Measurements from ENCODE around the gene RTBDN.

The RTBDN gene

DNA sequence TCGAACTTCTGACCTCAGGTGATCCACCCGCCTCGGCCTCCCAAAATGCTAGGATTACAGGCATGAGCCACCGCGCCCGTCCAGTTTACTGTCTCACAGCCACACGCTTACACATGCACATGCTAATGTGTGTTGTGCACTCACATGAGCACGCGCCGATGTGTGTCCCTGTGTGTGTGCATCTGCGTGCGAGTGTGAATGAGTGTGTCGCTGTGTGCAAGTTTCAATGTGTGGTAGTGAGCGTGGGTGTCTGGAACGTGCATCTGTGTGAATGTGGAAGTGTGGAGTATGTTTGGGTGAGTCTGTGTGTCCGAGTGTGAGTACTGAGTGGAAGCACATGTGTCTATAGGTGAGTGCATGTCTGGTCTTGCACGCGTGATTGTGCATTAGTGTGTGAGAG lies 8.1 kb upstream of the RTBDN start:
- TF ChIP-seq FOXP2 (optimal IDR thresholded peaks at IDR 0.05; ENCODE audit: borderline replicate concordance, extremely low read depth, extremely low read length, insufficient read depth) (no peak), TAF1 (IDR thresholded peaks at IDR 0.05; ENCODE audit: borderline replicate concordance, insufficient read depth, low read length) (no peak), POLR2AphosphoS5 (IDR thresholded peaks at IDR 0.05; ENCODE audit: low read depth, low read length) (no peak), SIN3A (IDR thresholded peaks at IDR 0.05; ENCODE audit: borderline replicate concordance, insufficient read depth, low read length) (no peak)
- TF ChIP-seq, protein P1, sequence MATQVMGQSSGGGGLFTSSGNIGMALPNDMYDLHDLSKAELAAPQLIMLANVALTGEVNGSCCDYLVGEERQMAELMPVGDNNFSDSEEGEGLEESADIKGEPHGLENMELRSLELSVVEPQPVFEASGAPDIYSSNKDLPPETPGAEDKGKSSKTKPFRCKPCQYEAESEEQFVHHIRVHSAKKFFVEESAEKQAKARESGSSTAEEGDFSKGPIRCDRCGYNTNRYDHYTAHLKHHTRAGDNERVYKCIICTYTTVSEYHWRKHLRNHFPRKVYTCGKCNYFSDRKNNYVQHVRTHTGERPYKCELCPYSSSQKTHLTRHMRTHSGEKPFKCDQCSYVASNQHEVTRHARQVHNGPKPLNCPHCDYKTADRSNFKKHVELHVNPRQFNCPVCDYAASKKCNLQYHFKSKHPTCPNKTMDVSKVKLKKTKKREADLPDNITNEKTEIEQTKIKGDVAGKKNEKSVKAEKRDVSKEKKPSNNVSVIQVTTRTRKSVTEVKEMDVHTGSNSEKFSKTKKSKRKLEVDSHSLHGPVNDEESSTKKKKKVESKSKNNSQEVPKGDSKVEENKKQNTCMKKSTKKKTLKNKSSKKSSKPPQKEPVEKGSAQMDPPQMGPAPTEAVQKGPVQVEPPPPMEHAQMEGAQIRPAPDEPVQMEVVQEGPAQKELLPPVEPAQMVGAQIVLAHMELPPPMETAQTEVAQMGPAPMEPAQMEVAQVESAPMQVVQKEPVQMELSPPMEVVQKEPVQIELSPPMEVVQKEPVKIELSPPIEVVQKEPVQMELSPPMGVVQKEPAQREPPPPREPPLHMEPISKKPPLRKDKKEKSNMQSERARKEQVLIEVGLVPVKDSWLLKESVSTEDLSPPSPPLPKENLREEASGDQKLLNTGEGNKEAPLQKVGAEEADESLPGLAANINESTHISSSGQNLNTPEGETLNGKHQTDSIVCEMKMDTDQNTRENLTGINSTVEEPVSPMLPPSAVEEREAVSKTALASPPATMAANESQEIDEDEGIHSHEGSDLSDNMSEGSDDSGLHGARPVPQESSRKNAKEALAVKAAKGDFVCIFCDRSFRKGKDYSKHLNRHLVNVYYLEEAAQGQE (IDR thresholded peaks at IDR 0.05; ENCODE audit: insufficient read depth in 1 of 2, low read depth in 2 of 2, low read length in 2 of 2): no peak

- TF ChIP-seq FOXP2 (optimal IDR thresholded peaks at IDR 0.05; ENCODE audit: borderline replicate concordance, extremely low read depth, extremely low read length, insufficient read depth) (no peak), POLR2AphosphoS5 (IDR thresholded peaks at IDR 0.05; ENCODE audit: low read depth, low read length) (no peak), SIN3A (IDR thresholded peaks at IDR 0.05; ENCODE audit: borderline replicate concordance, insufficient read depth, low read length) (no peak), TAF1 (IDR thresholded peaks at IDR 0.05; ENCODE audit: borderline replicate concordance, insufficient read depth, low read length) (no peak)
- TF ChIP-seq, protein P1 (IDR thresholded peaks at IDR 0.05; ENCODE audit: insufficient read depth in 1 of 2, low read depth in 2 of 2, low read length in 2 of 2): no peak
These were observed 6.7 kb upstream of the RTBDN start for GRCh38 chr19:12841094-12841493.

DNA sequence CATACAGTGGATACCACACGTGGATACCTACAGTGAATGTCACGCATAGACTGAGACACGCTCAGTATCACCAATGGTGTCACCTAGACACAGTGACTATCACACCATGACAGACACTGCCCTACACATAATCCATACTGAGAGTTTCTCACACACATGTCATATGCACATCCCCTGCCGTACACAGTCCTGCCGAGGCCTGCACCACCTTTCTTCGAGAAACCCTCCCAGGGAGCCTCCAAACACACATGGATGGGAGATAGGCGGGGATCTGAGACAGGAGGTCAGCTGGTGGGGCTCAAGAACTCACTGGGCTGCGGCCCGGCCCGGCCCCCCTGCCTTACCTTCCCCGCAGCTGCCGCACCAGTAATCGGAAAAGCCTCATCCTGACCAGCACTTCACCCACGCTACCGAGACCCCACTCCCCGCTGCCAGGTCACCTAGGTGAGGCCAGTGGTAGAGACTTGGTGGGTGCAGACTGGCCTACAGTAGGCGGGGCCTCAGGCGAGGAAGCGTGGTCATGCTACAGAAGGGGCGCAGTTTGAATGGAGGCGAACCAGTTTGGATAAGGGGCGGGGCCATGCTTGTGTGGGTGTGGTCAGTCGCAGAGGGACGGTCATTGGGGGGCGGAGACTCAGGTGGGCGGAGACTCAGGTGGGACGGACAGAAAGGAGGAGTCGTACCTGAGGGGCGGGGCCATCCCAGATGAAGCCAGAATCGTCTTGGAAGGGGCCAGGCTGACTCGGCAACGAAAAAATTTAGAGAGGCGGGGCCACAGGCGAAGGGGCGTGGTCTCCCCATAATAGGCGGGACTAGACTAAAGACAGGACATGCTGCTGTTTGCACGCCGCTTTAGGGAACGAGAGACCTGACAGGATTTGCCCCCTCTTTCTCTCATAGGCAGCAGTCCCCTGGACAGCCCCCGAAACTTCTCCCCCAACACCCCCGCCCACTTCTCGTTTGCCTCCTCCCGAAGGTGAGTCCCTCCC lies 6.0 kb upstream of the RTBDN start:
- TF ChIP-seq, protein P1 (IDR thresholded peaks at IDR 0.05; ENCODE audit: insufficient read depth in 1 of 2, low read depth in 2 of 2, low read length in 2 of 2): no peak
- TF ChIP-seq POLR2AphosphoS5 (IDR thresholded peaks at IDR 0.05; ENCODE audit: low read depth, low read length): no peak
- TF ChIP-seq FOXP2 (optimal IDR thresholded peaks at IDR 0.05; ENCODE audit: borderline replicate concordance, extremely low read depth, extremely low read length, insufficient read depth): no peak
- no peak for TF ChIP-seq TAF1 (IDR thresholded peaks at IDR 0.05; ENCODE audit: borderline replicate concordance, insufficient read depth, low read length)
- no peak for TF ChIP-seq SIN3A (IDR thresholded peaks at IDR 0.05; ENCODE audit: borderline replicate concordance, insufficient read depth, low read length)

DNA sequence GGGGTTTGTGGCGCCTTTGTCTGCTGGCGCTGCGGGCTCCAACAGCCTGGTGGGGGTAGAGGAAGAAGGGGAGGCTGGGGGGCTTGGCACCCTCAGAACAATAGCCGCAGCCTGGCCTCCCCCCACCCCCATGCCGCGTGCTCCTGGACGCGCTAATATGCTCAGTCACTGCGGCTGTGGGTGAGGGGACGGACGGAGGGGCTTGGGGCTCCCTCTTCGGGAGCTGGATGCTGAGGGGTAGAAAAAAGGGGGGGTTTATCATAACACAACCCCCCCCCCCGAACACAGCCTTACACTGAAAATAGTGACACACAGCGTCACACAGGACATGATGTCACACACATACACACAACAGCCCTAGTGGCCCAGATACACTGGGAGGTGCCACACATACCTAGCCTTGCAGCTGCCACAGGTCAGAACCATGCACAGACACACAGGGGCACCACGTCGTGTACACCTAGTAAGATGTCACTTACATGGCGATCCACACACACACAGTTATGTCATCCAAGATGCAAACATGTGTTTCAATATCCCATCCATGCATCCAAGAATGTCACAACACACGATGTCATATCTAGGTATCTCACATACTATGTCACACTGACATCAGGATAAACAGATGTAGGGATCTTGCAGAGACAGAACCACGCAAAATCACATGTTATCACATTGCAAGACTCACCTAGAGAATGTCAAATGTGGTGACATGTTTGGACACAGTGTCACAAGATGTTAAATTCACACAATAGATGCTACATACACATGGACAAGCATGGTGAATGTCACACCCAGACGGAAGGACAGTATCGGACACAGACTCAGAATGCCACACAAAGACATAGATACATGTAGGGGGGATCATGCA lies 4.7 kb upstream of the RTBDN start:
- TF ChIP-seq POLR2AphosphoS5 (IDR thresholded peaks at IDR 0.05; ENCODE audit: low read depth, low read length): no peak
- peak; percentile 15 for TF ChIP-seq FOXP2 (optimal IDR thresholded peaks at IDR 0.05; ENCODE audit: borderline replicate concordance, extremely low read depth, extremely low read length, insufficient read depth)

DNA sequence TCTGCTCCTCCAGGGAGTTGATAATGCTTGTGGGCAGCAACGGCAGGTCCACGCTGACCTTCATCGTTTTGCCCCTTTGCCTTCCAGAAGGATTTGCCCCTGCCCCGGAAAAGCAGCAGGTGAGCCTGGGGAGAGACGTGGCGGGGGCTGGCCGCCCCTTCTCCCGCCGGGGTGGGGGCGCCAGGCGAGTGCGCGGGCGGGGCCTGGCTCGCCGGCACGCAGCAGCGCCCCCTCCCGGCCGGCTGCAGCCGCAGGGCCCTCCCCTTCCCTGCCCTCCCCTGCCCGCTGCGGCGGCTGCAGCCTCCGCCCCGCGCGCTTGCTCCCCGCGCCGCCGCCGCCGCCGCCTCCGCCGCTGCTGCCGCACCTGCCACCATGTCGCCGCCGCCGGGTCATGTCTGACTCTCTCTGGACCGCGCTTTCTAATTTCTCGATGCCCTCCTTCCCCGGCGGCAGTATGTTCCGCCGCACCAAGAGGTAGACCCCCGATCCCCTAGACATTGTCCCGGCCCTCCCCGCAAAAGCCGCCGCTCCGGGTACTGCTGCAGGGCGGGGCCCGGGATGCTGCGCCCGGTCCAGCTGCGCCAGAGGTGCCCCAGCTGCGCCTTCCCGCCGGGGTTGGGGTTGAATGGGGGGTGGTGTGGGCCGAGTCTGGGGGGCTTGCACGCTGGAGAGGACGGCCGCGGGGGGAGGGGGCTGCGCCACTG lies 4.0 kb upstream of the RTBDN start, which contains the start of gene MAST1:
Gene MAST1 (plus strand): TSS at position 334 of the 704 bp plus-strand sequence. CDS start 58 bp downstream, at position 392.
- TF ChIP-seq FOXP2 (optimal IDR thresholded peaks at IDR 0.05; ENCODE audit: borderline replicate concordance, extremely low read depth, extremely low read length, insufficient read depth) (peak; percentile 42), POLR2AphosphoS5 (IDR thresholded peaks at IDR 0.05; ENCODE audit: low read depth, low read length) (no peak), TAF1 (IDR thresholded peaks at IDR 0.05; ENCODE audit: borderline replicate concordance, insufficient read depth, low read length) (no peak)

All from PFSK-1 (cell line).